ENCODE measurements around the gene ZMIZ2. TPM values are rescaled to one million over a fixed set of nuclear protein-coding genes. Genes with fewer than 3 reads are reported as not detected.
A peak's percentile ranks its signal among the peaks of the same experiment; 100 is the strongest.

Gene ZMIZ2
- total and polyA plus RNA-seq, 9 of the 15 experiments (the other 6 are each of a cell fraction or from before 2014, with no cell fraction given): 0.13 to 40.3 (median 4.9) TPM

GRCh38 chr7:44750424-44750823 lies 1.8 kb downstream of the ZMIZ2 start:
- H3K36me3 ChIP-seq (ENCODE audit: control insufficient read depth, insufficient read depth, low read length): peaks cover 19% of the 10 kb centered on the region; the same call in 2 of the 3 replicates
- H3K4me1 ChIP-seq (replicated peaks in 1 of 2; ENCODE audit: control insufficient read depth in 2 of 2, insufficient read depth in 2 of 2, low read length in 2 of 2): peaks cover 26% of the 10 kb centered on the region in 2 experiments; a peak in 4 of 5 replicates
- FAIRE-seq (no peak), DNase-seq (ENCODE audit: extremely low read depth in 1 of 4, low spot score in 3 of 4) (no peak), ATAC-seq (no peak)
- H4K20me1 ChIP-seq (replicated peaks; ENCODE audit: control insufficient read depth, insufficient read depth, low read length): peaks cover 14% of the 10 kb centered on the region
- in situ Hi-C loops (cut with MboI): no loop called here
- H3K9ac ChIP-seq (ENCODE audit: insufficient read depth in 1 of 2, low read depth in 2 of 2, low read length in 2 of 2): peak overlapping the region in 1 of 2 experiments; percentile 2; a peak in 1 of 4 replicates
- H3K27me3 ChIP-seq (ENCODE audit: control insufficient read depth in 2 of 2, insufficient read depth in 2 of 2, low read length in 2 of 2): no peaks in the 10 kb centered on the region
- no peaks in the 10 kb centered on the region for H3K9me3 ChIP-seq (replicated peaks; ENCODE audit: control insufficient read depth, insufficient read depth, low read depth, low read length)
- POLR2A ChIA-PET: interaction anchor here (0.6 to 1.9 kb wide), 4 partner anchors 10 to 257 kb away, joined by 3 to 7 read pairs (median 4); partner anchors contain the start of gene H2AZ2
- H3K9me1 ChIP-seq (ENCODE audit: control insufficient read depth, insufficient read depth, low read length): no peaks in the 10 kb centered on the region
- peaks cover 57% of the 10 kb centered on the region for H3K79me2 ChIP-seq (ENCODE audit: control insufficient read depth, insufficient read depth, low read length)
- BruUV-seq (replicated peaks): no TSS peak
- intact Hi-C loops (cut with micrococcal nuclease): no loop called here
- H2AFZ ChIP-seq (ENCODE audit: low read depth, low read length): no peak overlapping the region
- WGBS (ENCODE audit: insufficient coverage, low coverage, missing lambda C conversion rate): 86% methylated on average over 3 of the region's 3 CpGs
- no peak overlapping the region for H3K4me3 ChIP-seq
- no peak overlapping the region for H3K27ac ChIP-seq (ENCODE audit: extremely low read depth, low read depth, low read length)
- no peak overlapping the region for H3K4me2 ChIP-seq (ENCODE audit: insufficient read depth, low read length)
- CTCF ChIA-PET (ENCODE audit: low intra/inter-chr PET ratio): no interaction called here
- no peak for TF ChIP-seq MYNN (IDR thresholded peaks at IDR 0.05)
- TF ChIP-seq MYNN (CRISPR knock-in tag; IDR thresholded peaks at IDR 0.05): no peak
- no peak for TF ChIP-seq TBL1XR1 (IDR thresholded peaks at IDR 0.05; ENCODE audit: low read length in 2 of 2)
- TF ChIP-seq ATF4 (CRISPR knock-in tag; IDR thresholded peaks at IDR 0.05): no peak
- no peak for TF ChIP-seq ETV6 (IDR thresholded peaks at IDR 0.05; ENCODE audit: borderline replicate concordance in 1 of 2, low read depth in 2 of 2, low read length in 1 of 2)
- TF ChIP-seq ETV6 (CRISPR knock-in tag; IDR thresholded peaks at IDR 0.05; ENCODE audit: borderline replicate concordance): no peak
- TF ChIP-seq ZNF445 (CRISPR knock-in tag; IDR thresholded peaks at IDR 0.05; ENCODE audit: low read depth): no peak
- TF ChIP-seq TEAD2 (tag; IDR thresholded peaks at IDR 0.05): no peak
- no peak for TF ChIP-seq U2AF2 (optimal IDR thresholded peaks at IDR 0.05; ENCODE audit: low read depth, low read length)
- no peak for TF ChIP-seq TCFL5 (CRISPR knock-in tag; conservative IDR thresholded peaks at IDR 0.05)
- no peak for TF ChIP-seq ESRRA (IDR thresholded peaks at IDR 0.05; ENCODE audit: borderline replicate concordance, low read depth)
- TF ChIP-seq KLF1 (tag; IDR thresholded peaks at IDR 0.05): no peak
- no peak for TF ChIP-seq ELK3 (CRISPR knock-in tag; IDR thresholded peaks at IDR 0.05)
- no peak for TF ChIP-seq NFIC (IDR thresholded peaks at IDR 0.05)
- no peak for TF ChIP-seq ZNF280A (IDR thresholded peaks at IDR 0.05; ENCODE audit: low read depth, partially characterized antibody)
- no peak; the same call in 1 of the 2 replicates for TF ChIP-seq MAX (CRISPR knock-in tag; IDR thresholded peaks at IDR 0.05)
- TF ChIP-seq RCOR1 (IDR thresholded peaks at IDR 0.05; ENCODE audit: borderline replicate concordance in 1 of 2, low read depth in 2 of 2, low read length in 2 of 2): no peak
